OCI-LY1 (cell line): ENCODE results near the gene TPST2.

ENCODE experiments used
- CTCF ChIP-seq: fragments of 200-600 bp; sonication (generic), shearing (Covaris generic); IDR thresholded peaks from 2 replicates; pipeline ENCODE4 v1.5.1; 2017; ENCODE audit warnings: mild to moderate bottlenecking, antibody characterized with exemption, low read length, moderate library complexity, mixed read lengths
- EZH2 ChIP-seq: fragments of 200-600 bp; sonication (generic), shearing (Covaris generic); IDR thresholded peaks from 2 replicates; pipeline ENCODE4 v1.8.0; 2017; ENCODE audit warnings: borderline replicate concordance, mixed run types, mild to moderate bottlenecking, antibody characterized with exemption, low read length, moderate library complexity, mixed read lengths

GRCh38 chr22:26601726-26602125 is 11.8 kb upstream of the TPST2 start:
- TF ChIP-seq CTCF (no peak), EZH2 (no peak)
